Left kidney (tissue), 2 donors: ENCODE measurements around the gene CENPB. TPM values are rescaled to one million over a fixed set of nuclear protein-coding genes. Genes with fewer than 3 reads are reported as not detected.

ENCODE experiments used
- DNase-seq: peaks from one replicate; pipeline ENCODE4 v3.0.0-alpha.2; 2013
- polyA plus RNA-seq: library from polyadenylated mRNA; unstranded; fragments of 120-200 nt; gene quantifications from one replicate; pipeline ENCODE4 v1.2.1, GENCODE V29; 2013; ENCODE audit not compliant: insufficient read length

The CENPB gene
- polyA plus RNA-seq, 1 donor: 32.6 TPM

DNA sequence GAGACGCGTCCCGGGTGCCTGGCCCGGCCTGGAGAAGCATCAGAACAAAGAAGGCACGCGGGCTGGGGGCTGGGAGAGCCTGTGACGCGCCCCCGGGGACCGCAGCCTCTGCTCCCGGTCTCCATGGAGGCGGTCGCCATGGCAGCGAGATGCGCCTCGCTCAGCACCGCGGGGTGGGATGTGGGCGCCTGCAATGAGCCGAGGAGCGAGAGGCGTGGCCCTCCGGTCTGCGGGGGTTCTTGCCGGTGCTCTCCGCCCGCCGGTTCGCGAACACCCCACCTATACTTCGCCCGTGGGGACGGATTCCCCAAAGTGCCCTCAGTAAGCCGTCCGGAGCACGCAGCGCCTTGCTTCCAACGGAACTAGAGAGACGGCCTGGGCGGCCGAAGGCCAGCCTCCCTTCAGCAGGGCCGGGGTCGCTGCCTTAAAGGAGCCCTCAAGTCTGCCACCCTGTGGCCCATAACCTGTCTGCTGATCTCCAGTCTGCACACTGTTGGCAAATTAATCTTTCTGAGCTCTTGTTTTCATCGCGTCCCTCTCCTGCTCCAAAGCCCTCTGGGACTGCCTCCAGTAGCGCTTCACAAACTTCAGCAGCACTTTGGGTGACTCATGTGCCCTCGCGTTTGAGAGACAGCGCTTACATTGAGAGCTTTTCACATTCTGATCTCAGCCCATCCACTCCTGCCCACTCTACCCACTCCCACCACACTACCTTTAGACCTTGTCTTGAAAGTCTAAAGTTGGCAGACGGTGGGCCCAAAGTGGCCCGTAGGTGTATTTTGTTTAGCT lies 18.0 kb downstream of the CENPB start:
- DNase-seq: peak; percentile 71

GRCh38 chr20:3767427-3768341 lies 18.9 kb downstream of the CENPB start, which contains the start of gene ADISSP:
ADISSP (minus strand) TSS chr20:3767753; CDS start chr20:3760100, 7,653 bp downstream.
- peak; percentile 97 for DNase-seq

DNA sequence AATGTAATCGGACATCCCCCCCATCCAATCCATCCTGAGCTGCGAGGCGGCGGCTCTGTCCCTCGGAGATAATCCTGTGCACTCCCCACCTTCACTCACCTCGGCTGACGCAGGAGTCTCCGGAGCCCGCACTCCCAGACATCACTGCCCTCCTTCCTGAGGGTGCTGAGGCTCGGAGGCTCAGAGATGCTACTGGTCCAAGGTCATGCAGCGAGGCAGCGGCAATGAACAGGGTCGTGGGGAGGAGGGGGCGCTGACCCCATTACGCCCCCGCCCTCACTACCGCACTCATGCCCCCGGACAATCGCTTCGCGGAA lies 19.5 kb downstream of the CENPB start:
- DNase-seq: no peak

DNA sequence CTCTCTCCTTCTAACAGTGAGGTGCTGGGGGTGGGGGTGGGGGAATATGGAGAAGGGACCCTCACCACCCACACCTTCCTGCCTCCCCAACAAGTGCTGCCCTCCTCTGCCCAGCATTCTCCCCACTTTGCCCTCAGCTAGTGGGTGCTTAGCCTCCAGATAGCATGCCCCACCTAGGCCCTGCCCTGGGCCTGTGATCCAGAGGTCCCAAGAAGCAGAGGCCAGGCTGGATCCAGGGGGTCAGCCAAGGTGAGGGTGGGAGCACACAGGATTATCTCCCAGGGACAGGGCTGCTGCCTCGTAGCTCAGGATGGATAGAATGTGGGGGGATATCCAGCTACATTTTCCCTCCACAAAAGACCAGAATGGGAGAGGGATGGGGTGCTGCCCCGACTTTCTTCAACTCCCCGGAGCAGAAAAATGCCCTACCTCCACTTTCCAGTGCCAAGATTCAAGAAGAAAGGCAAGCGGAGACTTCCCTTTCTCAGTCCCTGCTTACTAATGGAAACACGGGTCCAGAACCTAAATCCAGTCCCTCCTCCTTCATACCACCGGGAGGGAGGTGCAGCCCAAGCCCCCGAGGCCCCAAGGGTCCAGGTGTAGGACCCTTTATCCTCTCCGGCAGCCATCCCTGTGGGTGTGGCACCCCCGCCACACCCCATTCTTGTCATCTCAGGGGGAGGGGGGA lies 20.0 kb downstream of the CENPB start:
- no peak for DNase-seq

GRCh38 chr20:3765171-3765882 lies 21.2 kb downstream of the CENPB start:
- DNase-seq: no peak

DNA sequence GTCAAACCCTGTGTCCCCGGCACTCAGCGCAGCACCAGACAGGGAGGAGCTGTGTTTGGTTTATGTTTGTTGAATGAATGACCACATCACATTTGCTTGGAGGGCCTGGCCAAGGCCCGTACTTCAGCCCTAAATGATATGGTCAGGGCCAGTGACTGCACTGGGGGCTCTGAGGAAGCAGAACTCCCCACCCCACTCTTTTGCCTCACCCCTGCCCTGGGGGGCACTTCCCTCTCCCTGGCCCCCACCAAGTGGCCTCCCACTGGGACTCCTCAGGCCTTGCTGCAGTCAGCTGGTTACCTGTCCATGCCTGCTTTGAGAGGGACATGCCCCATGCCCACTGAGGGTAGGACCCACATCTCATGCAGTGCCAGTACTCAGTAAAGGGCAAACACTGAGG lies 21.9 kb downstream of the CENPB start:
- DNase-seq: no peak

DNA sequence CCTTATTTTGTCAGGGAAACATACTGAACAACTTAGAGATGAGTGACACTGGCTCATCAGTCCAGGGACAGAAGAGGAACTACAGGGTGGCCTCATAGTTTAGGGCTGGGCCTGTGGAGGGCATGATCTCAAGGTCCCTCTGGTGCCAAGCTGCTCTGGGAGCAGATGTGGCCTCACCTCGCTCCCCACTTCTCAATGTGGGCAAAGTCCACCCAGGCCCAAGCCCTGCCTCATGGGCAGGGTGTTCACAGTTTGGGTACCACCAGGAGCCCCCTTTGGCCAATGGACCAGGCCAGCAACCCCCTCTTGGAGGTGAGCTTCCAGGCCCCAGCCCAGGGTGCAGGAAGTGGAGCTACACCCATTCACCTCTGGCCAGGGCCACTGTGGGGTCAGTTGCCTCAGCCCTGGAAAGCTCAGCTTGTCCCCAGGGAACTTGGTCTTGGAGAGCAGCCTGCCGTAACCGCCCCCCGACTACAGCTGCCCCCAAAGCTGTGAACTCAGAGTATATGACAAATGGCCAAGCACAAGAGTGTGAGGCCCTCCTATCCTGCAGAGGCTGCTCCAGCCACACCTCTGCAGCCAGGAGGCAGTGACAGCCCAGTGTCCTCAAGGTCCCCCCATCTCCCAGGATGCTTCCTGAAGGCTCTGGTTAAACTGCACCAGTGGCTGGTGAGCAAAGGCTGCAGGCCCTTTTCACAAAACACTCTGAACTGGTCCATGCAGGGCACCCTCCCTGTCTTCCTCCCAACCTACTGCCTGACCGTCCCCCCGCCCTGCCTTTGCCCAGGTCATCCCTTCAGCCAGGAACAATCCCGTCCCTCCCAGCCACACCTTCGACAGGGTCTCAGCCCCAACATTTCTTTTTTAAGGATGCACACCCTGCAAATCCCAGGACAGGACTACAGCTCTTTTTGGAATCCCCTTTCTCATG lies 22.6 kb downstream of the CENPB start:
- no peak for DNase-seq

DNA sequence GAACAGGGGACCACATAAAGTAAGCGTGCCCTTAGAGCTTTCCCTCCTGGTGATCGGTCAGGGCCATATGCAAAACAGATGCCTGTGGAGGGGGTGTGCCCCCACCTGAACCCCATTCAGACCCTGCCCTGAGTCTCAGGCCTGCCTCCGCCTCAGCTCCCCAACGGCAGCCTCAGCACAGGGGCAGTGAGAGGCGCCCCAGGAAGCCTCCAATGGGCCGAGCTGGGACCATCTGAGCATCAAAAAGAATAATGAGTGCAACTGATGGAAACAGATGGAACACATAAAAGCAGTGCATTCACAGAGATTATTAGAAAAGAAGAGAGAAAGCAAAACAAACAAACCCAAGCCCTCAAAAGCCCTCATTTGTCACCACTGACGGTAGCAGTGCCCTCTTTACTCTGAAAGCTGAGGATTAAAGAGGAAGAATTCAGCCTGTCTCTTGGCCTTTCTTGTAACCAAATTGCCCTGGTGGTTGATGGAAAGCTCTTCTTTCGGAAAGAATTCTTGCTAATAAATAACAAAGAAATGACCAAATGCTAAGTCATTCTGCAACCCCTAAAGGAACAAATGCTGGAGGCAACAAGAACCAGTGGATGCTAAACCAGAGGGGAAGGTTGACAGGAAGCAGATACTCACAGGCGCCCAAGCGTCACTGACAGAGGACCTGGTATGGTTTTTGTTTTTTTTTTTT lies 25.7 kb downstream of the CENPB start:
- DNase-seq: no peak

GRCh38 chr20:3759884-3760283 lies 26.7 kb downstream of the CENPB start:
- no peak for DNase-seq

- no peak for DNase-seq
Observed at GRCh38 chr20:3759316-3759823, 27.2 kb downstream of the CENPB start.

GRCh38 chr20:3758566-3758965 lies 28.0 kb downstream of the CENPB start:
- DNase-seq: no peak

GRCh38 chr20:3757268-3757667 lies 29.3 kb downstream of the CENPB start:
- no peak for DNase-seq

DNA sequence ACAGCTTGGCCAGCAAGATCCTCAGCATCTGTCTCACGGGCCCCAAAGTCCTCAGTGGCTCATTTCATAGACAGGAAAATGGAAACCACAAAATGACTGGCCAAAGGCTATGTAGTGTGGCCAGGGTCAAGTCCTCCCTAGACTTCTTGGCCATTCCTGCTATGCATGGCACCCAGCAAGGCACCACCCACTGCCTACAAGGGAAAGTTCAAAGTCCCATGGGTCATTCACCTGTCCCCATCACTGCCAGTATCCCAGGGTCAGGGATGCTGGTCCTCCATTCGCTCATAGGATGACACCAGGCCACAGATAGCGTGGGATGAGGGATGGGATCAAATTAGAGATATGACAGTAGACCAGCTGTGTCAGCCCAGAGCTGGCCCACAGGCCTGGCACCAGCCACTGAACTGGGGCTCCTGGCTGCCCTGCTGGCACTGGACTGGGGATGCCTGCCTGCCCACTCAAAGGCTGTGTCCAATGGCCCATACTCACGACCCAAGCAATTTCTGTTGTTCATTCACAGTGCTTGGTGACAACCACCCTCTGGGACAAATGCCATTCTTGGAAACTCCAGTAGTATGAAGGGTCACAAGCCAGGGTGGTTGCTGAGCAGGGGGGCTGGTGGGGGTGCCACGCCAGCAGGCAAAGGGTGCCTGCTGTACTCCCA lies 30.6 kb downstream of the CENPB start:
- DNase-seq: no peak

GRCh38 chr20:3755269-3755668 lies 31.3 kb downstream of the CENPB start:
- DNase-seq: no peak

DNA sequence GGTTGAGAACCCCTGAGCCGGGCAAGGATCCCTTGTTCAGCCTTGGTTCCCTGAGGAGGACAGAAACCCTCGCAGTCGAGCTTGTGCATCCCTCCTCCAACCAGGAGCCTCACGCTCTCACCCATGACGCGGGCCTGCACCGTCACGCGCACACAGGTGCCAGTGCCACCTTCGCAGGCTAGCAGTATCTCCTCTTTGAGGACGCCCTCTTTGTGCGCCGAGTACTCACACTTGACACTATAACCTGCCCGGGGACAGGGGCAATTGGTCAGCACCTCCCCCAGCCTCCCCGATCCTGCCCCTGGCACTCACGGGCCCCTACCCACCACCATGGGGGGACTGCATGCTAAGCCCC lies 32.3 kb downstream of the CENPB start:
- DNase-seq: no peak

- DNase-seq: no peak
Observed at GRCh38 chr20:3753501-3754275, 32.9 kb downstream of the CENPB start.

GRCh38 chr20:3753098-3753497 lies 33.4 kb downstream of the CENPB start:
- no peak for DNase-seq

DNA sequence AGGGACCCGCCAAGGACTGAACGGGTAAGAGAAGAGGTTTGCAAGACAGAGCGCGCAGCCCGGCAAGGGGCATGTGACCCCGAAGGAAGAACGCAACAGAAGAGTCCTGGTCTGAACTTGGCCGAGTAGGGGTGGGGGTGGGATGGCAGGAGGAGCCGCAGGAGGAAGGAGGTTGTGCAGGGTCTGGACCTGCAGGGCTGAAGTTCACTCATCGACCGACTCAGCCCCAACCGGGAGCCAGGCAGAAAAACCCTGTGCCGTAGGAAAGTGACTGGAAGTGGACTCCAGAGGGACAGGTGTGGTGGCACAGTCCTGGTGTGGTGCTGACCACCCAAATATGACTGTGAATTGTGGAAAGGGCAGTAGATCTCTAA lies 34.2 kb downstream of the CENPB start:
- DNase-seq: no peak
